ENCODE measurements around the gene SLC12A7. TPM values are rescaled to one million over a fixed set of nuclear protein-coding genes. Genes with fewer than 3 reads are reported as not detected.
"Not testable (repeated sequence)": the region's sequence is repeated elsewhere in the genome, so short reads cannot be mapped to it uniquely, and the experiment has no call there.

Gene SLC12A7
- total and polyA plus RNA-seq, 12 donors: 36.3 to 208 (median 143) TPM

- WGBS, 2 donors: 59 to 73% methylated on average over 21 of the region's 21 CpGs
- no peaks in the 10 kb centered on the region for H3K9me3 ChIP-seq
- H3K4me1 ChIP-seq: peaks cover 0 to 29% (median 13%) of the 10 kb centered on the region in 9 donors
- intact Hi-C loops (cut with DNase I): loop anchor here in 1 of 10 donors (5.0 kb wide), 1 partner anchor 139 kb away; no protein-coding TSS in a partner anchor
- H3K27me3 ChIP-seq: peaks cover 0 to 47% (median 9%) of the 10 kb centered on the region in 7 donors
- TF ChIP-seq, protein P1, sequence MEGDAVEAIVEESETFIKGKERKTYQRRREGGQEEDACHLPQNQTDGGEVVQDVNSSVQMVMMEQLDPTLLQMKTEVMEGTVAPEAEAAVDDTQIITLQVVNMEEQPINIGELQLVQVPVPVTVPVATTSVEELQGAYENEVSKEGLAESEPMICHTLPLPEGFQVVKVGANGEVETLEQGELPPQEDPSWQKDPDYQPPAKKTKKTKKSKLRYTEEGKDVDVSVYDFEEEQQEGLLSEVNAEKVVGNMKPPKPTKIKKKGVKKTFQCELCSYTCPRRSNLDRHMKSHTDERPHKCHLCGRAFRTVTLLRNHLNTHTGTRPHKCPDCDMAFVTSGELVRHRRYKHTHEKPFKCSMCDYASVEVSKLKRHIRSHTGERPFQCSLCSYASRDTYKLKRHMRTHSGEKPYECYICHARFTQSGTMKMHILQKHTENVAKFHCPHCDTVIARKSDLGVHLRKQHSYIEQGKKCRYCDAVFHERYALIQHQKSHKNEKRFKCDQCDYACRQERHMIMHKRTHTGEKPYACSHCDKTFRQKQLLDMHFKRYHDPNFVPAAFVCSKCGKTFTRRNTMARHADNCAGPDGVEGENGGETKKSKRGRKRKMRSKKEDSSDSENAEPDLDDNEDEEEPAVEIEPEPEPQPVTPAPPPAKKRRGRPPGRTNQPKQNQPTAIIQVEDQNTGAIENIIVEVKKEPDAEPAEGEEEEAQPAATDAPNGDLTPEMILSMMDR (IDR thresholded peaks at IDR 0.05): no peak
- DNase-seq: peak in 1 of 2 donors; percentile 4
- H3K4me3 ChIP-seq: peak overlapping the region in 3 of 10 donors; percentile 56 to 64 (median 58)
- no peaks in the 10 kb centered on the region for H3K36me3 ChIP-seq
- peak overlapping the region in 3 of 10 donors; percentile 19 to 69 (median 68) for H3K27ac ChIP-seq
- no peak for ATAC-seq
Observed at GRCh38 chr5:1003296-1003937, 108.4 kb downstream of the SLC12A7 start.

DNA sequence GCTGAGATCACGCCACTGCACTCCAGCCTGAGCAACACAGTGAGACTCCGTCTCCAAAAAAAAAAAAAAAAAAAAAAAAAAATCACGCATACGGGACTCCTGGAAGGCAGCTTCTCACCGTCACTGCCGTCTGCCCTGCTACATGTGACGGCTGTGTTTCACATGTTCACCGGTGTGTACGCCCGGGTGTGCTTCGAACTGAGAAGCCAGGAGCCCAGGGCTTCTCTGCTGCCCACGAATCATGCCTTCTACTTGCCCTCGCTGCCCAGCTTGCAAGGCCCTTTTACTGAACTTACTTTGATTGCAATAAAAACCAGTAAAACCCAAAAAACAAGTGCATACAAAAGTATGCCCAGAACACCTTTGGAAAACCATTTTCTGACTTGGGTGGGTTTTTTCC, 109.0 kb downstream of the SLC12A7 start:
- TF ChIP-seq, protein P1 (IDR thresholded peaks at IDR 0.05): no peak
- no peaks in the 10 kb centered on the region for H3K9me3 ChIP-seq
- no peaks in the 10 kb centered on the region for H3K36me3 ChIP-seq
- H3K27me3 ChIP-seq: peaks cover 0 to 41% (median 4%) of the 10 kb centered on the region in 7 donors
- intact Hi-C loops (cut with DNase I): loop anchor here in 1 of 10 donors (5.0 kb wide), 1 partner anchor 139 kb away; no protein-coding TSS in a partner anchor
- WGBS, 2 donors: 91 to 94% methylated on average over 12 to 13 of the region's 13 CpGs
- ATAC-seq (no peak), DNase-seq (peak in 1 of 2 donors; percentile 2)
- no peak overlapping the region for H3K4me3 ChIP-seq
- no peak overlapping the region for H3K27ac ChIP-seq
- H3K4me1 ChIP-seq: peaks cover 0 to 23% (median 13%) of the 10 kb centered on the region in 9 donors

DNA sequence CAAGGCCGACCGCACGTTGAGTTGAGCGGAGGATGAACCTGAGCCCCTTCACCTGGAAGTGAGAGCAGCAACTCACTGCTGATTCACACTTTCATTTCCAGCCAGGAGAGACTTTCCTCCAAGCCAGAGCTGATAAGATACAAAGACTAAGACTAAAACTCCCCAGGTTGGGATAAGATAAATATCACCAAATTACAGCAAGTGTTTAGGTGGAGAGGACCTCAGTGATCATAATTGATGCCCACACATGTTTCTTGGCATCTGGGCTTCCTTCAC, 109.7 kb downstream of the SLC12A7 start:
- ATAC-seq (no peak), DNase-seq (no peak)
- 71 to 87% methylated on average over 4 of the region's 4 CpGs for WGBS, 2 donors
- intact Hi-C loops (cut with DNase I): loop anchor here in 1 of 10 donors (5.0 kb wide), 1 partner anchor 140 kb away; no protein-coding TSS in a partner anchor
- Histone ChIP-seq H3K27me3 (peaks cover 0 to 34% (median 3%) of the 10 kb centered on the region in 7 donors), H3K4me1 (peaks cover 0 to 28% (median 18%) of the 10 kb centered on the region in 9 donors), H3K4me3 (no peak overlapping the region), H3K9me3 (no peaks in the 10 kb centered on the region), H3K36me3 (no peaks in the 10 kb centered on the region), H3K27ac (no peak overlapping the region)
- TF ChIP-seq, protein P1 (IDR thresholded peaks at IDR 0.05): no peak

DNA sequence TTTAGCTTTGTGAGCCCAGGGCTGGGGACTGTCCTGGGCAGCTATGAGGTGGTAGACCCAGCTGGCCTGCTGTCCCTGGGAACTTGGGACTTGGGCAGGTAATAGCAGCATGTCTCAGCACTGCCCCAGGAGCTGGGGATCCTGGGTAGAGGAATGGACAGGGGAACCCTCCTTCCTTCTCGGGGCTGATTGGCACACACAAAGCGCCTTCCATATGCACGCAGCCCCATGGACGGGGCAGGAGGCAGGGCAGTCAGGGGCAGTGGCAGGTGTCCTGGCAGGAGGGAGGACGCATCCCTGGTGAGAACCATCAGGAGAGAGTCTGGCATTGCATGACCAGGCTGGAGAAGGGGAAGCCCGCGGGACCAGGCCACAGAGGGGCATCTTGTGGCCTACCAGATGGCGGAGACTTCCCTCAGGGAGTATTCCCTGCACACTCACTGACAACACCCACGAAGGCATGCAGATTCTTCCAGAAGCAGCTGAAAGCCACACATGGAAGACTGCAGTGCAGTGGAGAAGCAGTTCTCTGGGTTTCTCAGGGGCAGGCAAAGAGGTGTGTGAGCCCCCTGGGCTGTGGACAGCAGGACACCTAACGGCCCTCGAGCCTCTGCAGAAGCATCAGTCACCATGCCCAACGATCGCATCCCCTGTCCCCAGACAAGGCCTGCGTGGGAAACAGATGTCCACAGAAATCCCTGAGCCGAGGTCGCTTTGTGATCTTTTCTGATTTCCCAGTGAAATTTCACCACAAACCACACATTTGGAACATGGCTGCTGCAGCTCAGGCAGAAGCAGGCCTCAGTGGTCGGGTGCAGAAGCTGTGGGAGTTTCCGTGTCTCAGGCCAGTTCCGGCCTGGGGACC, 110.2 kb downstream of the SLC12A7 start:
- intact Hi-C loops (cut with DNase I): loop anchor here in 1 of 10 donors (5.0 kb wide), 1 partner anchor 141 kb away; no protein-coding TSS in a partner anchor
- peaks cover 0 to 34% (median 18%) of the 10 kb centered on the region in 9 donors for H3K4me1 ChIP-seq
- DNase-seq: peak in 1 of 2 donors; percentile 6
- TF ChIP-seq, protein P1 (IDR thresholded peaks at IDR 0.05): no peak
- peaks cover 0 to 29% (median 3%) of the 10 kb centered on the region in 7 donors for H3K27me3 ChIP-seq
- H3K36me3 ChIP-seq: no peaks in the 10 kb centered on the region
- no peak overlapping the region for H3K27ac ChIP-seq
- 88 to 92% methylated on average over 19 of the region's 19 CpGs for WGBS, 2 donors
- no peaks in the 10 kb centered on the region for H3K9me3 ChIP-seq
- ATAC-seq: no peak
- no peak overlapping the region for H3K4me3 ChIP-seq

DNA sequence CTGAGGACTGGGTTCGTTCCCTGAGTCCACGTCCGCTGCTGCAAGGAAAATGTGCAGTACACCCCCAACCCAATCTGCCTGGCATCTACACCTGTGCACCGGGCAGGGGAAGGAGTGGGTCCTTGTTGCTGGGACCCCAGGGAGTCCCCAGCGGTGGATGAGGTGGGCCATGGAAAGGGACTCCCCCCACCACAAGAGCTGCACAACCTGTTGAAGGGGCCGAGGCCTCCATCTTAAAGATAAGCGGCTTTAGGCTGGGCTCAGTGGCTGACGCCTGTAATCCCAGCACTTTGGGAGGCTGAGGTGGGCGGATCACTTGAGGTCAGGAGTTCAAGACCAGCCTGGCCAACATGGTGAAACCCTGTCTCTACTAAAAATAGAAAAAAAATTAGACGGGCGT, 111.0 kb downstream of the SLC12A7 start:
- H3K36me3 ChIP-seq, H3K4me3 ChIP-seq, ATAC-seq, H3K9me3 ChIP-seq, H3K27ac ChIP-seq: not testable (repeated sequence)
- 95 to 97% methylated on average over 11 of the region's 11 CpGs for WGBS, 2 donors
- Histone ChIP-seq H3K27me3 (peaks cover 0 to 22% (median 0%) of the 10 kb centered on the region in 7 donors), H3K4me1 (peaks cover 0 to 38% (median 20%) of the 10 kb centered on the region in 9 donors)
- intact Hi-C loops (cut with DNase I): loop anchor here in 1 of 10 donors (5.0 kb wide), 1 partner anchor 141 kb away; no protein-coding TSS in a partner anchor
- DNase-seq: peak in 1 of 2 donors; percentile 2
